ENCODE data around the gene FNBP1. TPM values are rescaled to one million over a fixed set of nuclear protein-coding genes. Genes with fewer than 3 reads are reported as not detected.

FNBP1 gene
- total and polyA plus RNA-seq, 2 of the 8 experiments (the other 6 are each of a cell fraction or from before 2014, with no cell fraction given), result 7.2 to 40.9 TPM

DNA sequence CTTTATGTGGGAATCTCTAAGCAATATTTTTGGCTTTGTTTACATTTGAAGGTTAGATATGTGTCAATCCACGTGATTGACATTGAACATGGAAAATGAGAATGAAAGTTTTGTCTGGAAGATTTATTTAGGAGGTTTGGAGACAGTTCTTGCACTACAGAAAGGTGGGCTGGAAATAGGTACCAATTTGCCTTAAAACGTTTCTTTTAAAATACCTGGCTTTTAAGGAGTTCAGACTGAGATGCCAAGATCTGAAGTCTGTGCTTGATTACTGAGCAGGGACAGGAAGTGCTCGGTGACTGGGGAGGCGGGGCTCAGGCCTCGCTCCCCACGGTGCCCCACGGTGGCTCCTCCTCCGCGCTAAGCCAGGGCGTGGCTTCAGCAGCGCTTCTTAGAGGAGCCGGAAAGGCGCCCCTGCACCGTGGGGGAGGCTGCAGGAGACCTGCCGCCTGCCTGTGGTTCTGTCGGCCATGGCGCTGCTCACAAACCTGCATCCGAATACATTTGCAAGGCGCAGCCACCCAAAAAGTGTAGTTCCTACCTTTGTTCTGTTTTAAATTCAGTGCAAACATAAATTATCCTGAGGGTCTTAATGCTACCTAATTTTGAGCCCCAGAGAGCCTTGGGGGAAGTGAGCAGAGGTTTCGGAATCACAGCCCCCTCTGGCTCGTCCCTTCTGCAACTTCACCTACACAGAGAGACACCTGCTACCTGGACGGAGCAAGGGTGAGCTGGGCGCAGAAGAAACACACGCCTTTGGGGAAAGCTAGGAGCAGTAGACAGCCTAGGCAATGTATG lies 158.6 kb downstream of the FNBP1 start:
- ChIA-PET CTCF (ENCODE audit: partially characterized antibody) (interaction anchor here (0.6 to 2.3 kb wide), 13 partner anchors 9 to 214 kb away, joined by 3 to 10 read pairs (median 4); no protein-coding TSS in a partner anchor), POLR2A (ENCODE audit: partially characterized antibody) (interaction anchor here (0.8 to 1.4 kb wide), 7 partner anchors 10 to 169 kb away, joined by 3 to 4 read pairs (median 3); partner anchors contain the start of genes GPR107 and TOR1B)
- no peak overlapping the region for H3K23ac ChIP-seq (ENCODE audit: insufficient read length)
- no peak overlapping the region; the same call in 1 of the 2 replicates for H2AFZ ChIP-seq (ENCODE audit: low read length)
- no peak overlapping the region for H3K14ac ChIP-seq (ENCODE audit: insufficient read length)
- 20% methylated on average over 24 of the region's 24 CpGs; no CpG with 5 or more reads in 1 of the 2 experiments for WGBS, 2 experiments (ENCODE audit: extremely low coverage in 1 of 2, insufficient coverage in 1 of 2, insufficient read length in 1 of 2, insufficient replicate concordance in 2 of 2, low coverage in 1 of 2, low lambda C conversion rate in 2 of 2, missing lambda C conversion rate in 1 of 2)
- no peaks in the 10 kb centered on the region for H3K27me3 ChIP-seq (replicated peaks in 1 of 4; ENCODE audit: control insufficient read depth in 3 of 4, extremely low read depth in 1 of 4, insufficient read depth in 3 of 4, low read length in 3 of 4)
- peak overlapping the region; percentile 54 for H2AK5ac ChIP-seq (ENCODE audit: low read depth, low read length)
- DNase-seq (ENCODE audit: low read depth in 1 of 2, low spot score in 2 of 2), result peak; percentile 79 to 92
- H3K23me2 ChIP-seq (ENCODE audit: low read depth, low read length), result peaks cover 5% of the 10 kb centered on the region; the same call in 1 of the 2 replicates
- peak overlapping the region; percentile 75 for H4K91ac ChIP-seq (replicated peaks; ENCODE audit: insufficient read length, low read length)
- H3K9ac ChIP-seq (replicated peaks in 1 of 4; ENCODE audit: extremely low read depth in 1 of 4, low read depth in 3 of 4, low read length in 3 of 4), result no peak overlapping the region
- peak overlapping the region; percentile 89; the same call in 1 of the 2 replicates for H2BK15ac ChIP-seq (ENCODE audit: low read length)
- H3K79me2 ChIP-seq (ENCODE audit: control insufficient read depth in 1 of 2, insufficient read depth in 2 of 2, low read length in 2 of 2), result no peaks in the 10 kb centered on the region
- peak overlapping the region; percentile 73 for H2BK120ac ChIP-seq (replicated peaks; ENCODE audit: low read depth, low read length)
- peak overlapping the region; percentile 49 for H3K18ac ChIP-seq (ENCODE audit: extremely low read depth, low read length)
- H3K79me1 ChIP-seq (ENCODE audit: low read depth, low read length), result no peaks in the 10 kb centered on the region
- H3K4me2 ChIP-seq (ENCODE audit: insufficient read depth in 1 of 2, low read depth in 2 of 2, low read length in 2 of 2), result peak overlapping the region; percentile 50 to 58
- no peak for FAIRE-seq
- peak overlapping the region; percentile 84 for H4K5ac ChIP-seq (ENCODE audit: insufficient read length, low read depth, low read length)
- H2BK20ac ChIP-seq (ENCODE audit: low read length), result peak overlapping the region; percentile 61; the same call in 1 of the 2 replicates
- H2BK12ac ChIP-seq (ENCODE audit: low read depth, low read length), result peak overlapping the region; percentile 85; the same call in 1 of the 2 replicates
- no peak overlapping the region for H3K27ac ChIP-seq (ENCODE audit: low read depth, low read length)
- H3K4me1 ChIP-seq (replicated peaks in 1 of 4; ENCODE audit: control insufficient read depth in 3 of 4, insufficient read depth in 4 of 4, low read length in 3 of 4), result peaks cover 0 to 25% (median 20%) of the 10 kb centered on the region in 4 experiments; a peak in 6 of 7 replicates
- no peaks in the 10 kb centered on the region for H4K20me1 ChIP-seq (replicated peaks in 1 of 2; ENCODE audit: control insufficient read depth in 1 of 2, insufficient read depth in 2 of 2, low read length in 2 of 2)
- H3K4ac ChIP-seq (replicated peaks; ENCODE audit: insufficient read length, low read depth, low read length), result peak overlapping the region; percentile 69
- peaks cover 0 to 4% (median 0%) of the 10 kb centered on the region in 4 experiments; a peak in 1 of 8 replicates for H3K36me3 ChIP-seq (ENCODE audit: control insufficient read depth in 2 of 4, insufficient read depth in 4 of 4, low read length in 3 of 4)
- H3K56ac ChIP-seq (replicated peaks; ENCODE audit: insufficient read length, low read depth, low read length), result no peak overlapping the region
- peak overlapping the region; percentile 64 for H4K8ac ChIP-seq (ENCODE audit: extremely low read depth, insufficient read depth, low read length)
- H3K4me3 ChIP-seq (ENCODE audit: extremely low read depth in 1 of 4, insufficient read depth in 2 of 4, low read depth in 3 of 4, low read length in 4 of 4), result peak overlapping the region in 3 of 4 experiments; percentile 10 to 46 (median 17); a peak in 6 of 8 replicates
- H2BK5ac ChIP-seq (ENCODE audit: low read depth, low read length), result peak overlapping the region; percentile 76; the same call in 1 of the 2 replicates
- no peaks in the 10 kb centered on the region for H3K9me3 ChIP-seq (ENCODE audit: insufficient read depth in 2 of 2, low read depth in 1 of 2, low read length in 1 of 2)
- TF ChIP-seq BCL11A (IDR thresholded peaks at IDR 0.05; ENCODE audit: low read depth in 2 of 2, low read length in 2 of 2) (no peak), JUN (IDR thresholded peaks at IDR 0.05; ENCODE audit: low read depth, low read length) (no peak), SIRT6 (IDR thresholded peaks at IDR 0.05; ENCODE audit: low read length) (no peak), YY1 (IDR thresholded peaks at IDR 0.05; ENCODE audit: low read depth, low read length) (peak; percentile 69; the same call in 1 of the 2 replicates), SP4 (IDR thresholded peaks at IDR 0.05; ENCODE audit: low read length) (0 out of 2 replicates have a peak, but pooled peaks have one; percentile 39), EP300 (IDR thresholded peaks at IDR 0.05; ENCODE audit: borderline replicate concordance in 1 of 2, low read depth in 2 of 2, low read length in 2 of 2) (no peak), NRF1 (IDR thresholded peaks at IDR 0.05; ENCODE audit: low read depth, low read length) (no peak), RFX5 (IDR thresholded peaks at IDR 0.05; ENCODE audit: borderline replicate concordance, low read depth, low read length) (no peak), HDAC6 (IDR thresholded peaks at IDR 0.05; ENCODE audit: low read depth, low read length) (no peak), BRCA1 (IDR thresholded peaks at IDR 0.05; ENCODE audit: low read depth, low read length) (no peak), CTBP2 (IDR thresholded peaks at IDR 0.05; ENCODE audit: borderline replicate concordance, insufficient read depth, insufficient read length, low read length) (no peak)
